K562 (cell line): ENCODE data around the gene CHST13. TPM values are rescaled to one million over a fixed set of nuclear protein-coding genes. Genes with fewer than 3 reads are reported as not detected.

Experiments
- C11orf30 ChIP-seq: fragments of 450-650 bp; IDR thresholded peaks from 2 replicates; pipeline ENCODE4 v1.6.1; 2016; ENCODE audit warnings: low read depth, mild to moderate bottlenecking
- CBX3 ChIP-seq, 2 experiments: IDR thresholded peaks; 1 replicate in 1 of 2; 2 replicates in 1 of 2; pipeline ENCODE4 v1.6.1; 2012; ENCODE audit warnings: inconsistent platforms in 2 of 2, low read length in 2 of 2, borderline replicate concordance in 1 of 2, control low read depth in 1 of 2
- DPF2 ChIP-seq: fragments of 450-650 bp; IDR thresholded peaks from 2 replicates; pipeline ENCODE4 v1.6.1; 2016
- EP300 ChIP-seq: IDR thresholded peaks from 2 replicates; pipeline ENCODE4 v1.6.1; 2012; ENCODE audit warnings: low read length, improper control_type of control experiment
- EP400 ChIP-seq: fragments of 450-650 bp; IDR thresholded peaks from 2 replicates; pipeline ENCODE4 v1.6.1; 2017; ENCODE audit warnings: antibody characterized with exemption, mild to moderate bottlenecking, moderate library complexity
- FOSL1 ChIP-seq: fragments of 200-800 bp; sonication (Bioruptor generic); conservative IDR thresholded peaks from 2 replicates; pipeline ENCODE4 v1.6.1; 2016; ENCODE audit warnings: missing genetic modification characterization, missing compliant biosample characterization
- FOXK2 ChIP-seq, 2 experiments: fragments of 450-650 bp; IDR thresholded peaks in 1 of 2; conservative IDR thresholded peaks in 1 of 2; 2 replicates each; pipeline ENCODE4 v1.6.1; 2016; ENCODE audit warnings: low read depth in 2 of 2, mild to moderate bottlenecking in 1 of 2
- JUND ChIP-seq, 2 experiments: IDR thresholded peaks; 2 replicates in 1 of 2; 3 replicates in 1 of 2; pipeline ENCODE4 v1.6.1; 2011; ENCODE audit warnings: borderline replicate concordance in 2 of 2, low read depth in 2 of 2, low read length in 2 of 2, improper control_type of control experiment in 1 of 2, missing biosample characterization in 1 of 2, missing genetic modification characterization in 1 of 2, missing genetic modification reagents in 1 of 2
- LEF1 ChIP-seq: fragments of 450-650 bp; IDR thresholded peaks from 2 replicates; pipeline ENCODE4 v1.6.1; 2016; ENCODE audit warnings: mild to moderate bottlenecking
- MAFG ChIP-seq: fragments of 450-650 bp; conservative IDR thresholded peaks from 2 replicates; pipeline ENCODE4 v1.6.1; 2016; ENCODE audit warnings: missing genetic modification characterization, missing compliant biosample characterization
- NFE2 ChIP-seq: IDR thresholded peaks from 2 replicates; pipeline ENCODE4 v1.6.1; 2014; ENCODE audit warnings: antibody characterized with exemption, low read depth
- SMARCC2 ChIP-seq: fragments of 450-650 bp; IDR thresholded peaks from 2 replicates; pipeline ENCODE4 v1.6.1; 2017; ENCODE audit warnings: antibody characterized with exemption, moderate library complexity, mild to moderate bottlenecking, low read depth
- SMARCE1 ChIP-seq: fragments of 450-650 bp; IDR thresholded peaks from 2 replicates; pipeline ENCODE4 v1.7.1; 2016; ENCODE audit warnings: mild to moderate bottlenecking
- SPI1 ChIP-seq: IDR thresholded peaks from 2 replicates; pipeline ENCODE4 v1.6.1; 2011; ENCODE audit warnings: low read depth, low read length, control low read depth, borderline replicate concordance
- TEAD1 ChIP-seq, 2 experiments: fragments of 450-650 bp in 1 of 2; sonication (generic) in 1 of 2; formaldehyde crosslinking; IDR thresholded peaks; 2 replicates each; pipeline versions ENCODE4 v1.4.0 to v1.8.0; 2020 to 2022; ENCODE audit warnings: mild to moderate bottlenecking in 2 of 2, missing genetic modification reagents in 1 of 2
- TRIM24 ChIP-seq, 2 experiments: fragments of 450-650 bp; IDR thresholded peaks; 2 replicates each; pipeline ENCODE4 v1.6.1; 2016
- ZNF143 ChIP-seq: sonication (generic); formaldehyde crosslinking; IDR thresholded peaks from 2 replicates; pipeline ENCODE4 v1.9.0; 2022; ENCODE audit warnings: mild to moderate bottlenecking, missing genetic modification reagents
- ZNF431 ChIP-seq: sonication (generic); formaldehyde crosslinking; IDR thresholded peaks from 2 replicates; pipeline ENCODE4 v1.8.0; 2022; ENCODE audit warnings: mild to moderate bottlenecking, missing genetic modification reagents
- ZNF589 ChIP-seq: fragments of 200-800 bp; sonication (Bioruptor generic); IDR thresholded peaks from 2 replicates; pipeline ENCODE4 v1.6.1; 2016; ENCODE audit warnings: low read depth, missing genetic modification characterization, missing compliant biosample characterization
- polyA plus RNA-seq, 8 experiments: library from polyadenylated mRNA; depleted of rRNA in 4 of 8; stranded (reverse) in 5 of 8; unstranded in 3 of 8; fragments of >200 nt; fragmentation: Nextera tagmentation in 2 of 8; fragmentation: Illumina TruSeq in 1 of 8; extraction: Ambion mirVana in 2 of 8; extraction: Trizol in 1 of 8; gene quantifications; 2 replicates each; pipeline versions ENCODE4 v1.2.1 to v1.2.3, GENCODE V29; 2011 to 2014; ENCODE audit warnings: inconsistent platforms in 1 of 8, missing spikeins in 1 of 8
- total RNA-seq, 7 experiments: library from RNA; depleted of rRNA in 6 of 7; stranded (reverse); fragments of >200 nt in 6 of 7; fragmentation: Illumina TruSeq in 2 of 7; extraction: Trizol in 2 of 7; gene quantifications; 2 replicates each; pipeline versions ENCODE4 v1.2.1 to v1.2.3, GENCODE V29; 2011 to 2021; ENCODE audit warnings: low replicate concordance in 1 of 7
- TF ChIP-seq, protein P1 (sequence below): fragments of 450-650 bp; IDR thresholded peaks from 2 replicates; pipeline ENCODE4 v1.6.1; 2017; ENCODE audit warnings: antibody characterized with exemption, mild to moderate bottlenecking
- TF ChIP-seq, protein P2 (sequence below), 2 experiments: fragments of 450-650 bp; conservative IDR thresholded peaks; 2 replicates each; pipeline ENCODE4 v1.6.1; 2017; ENCODE audit warnings: mild to moderate bottlenecking in 2 of 2, moderate library complexity in 2 of 2
- TF ChIP-seq, protein P3 (sequence below), 2 experiments: fragments of 450-650 bp in 1 of 2; sonication (generic) in 1 of 2; formaldehyde crosslinking in 1 of 2; IDR thresholded peaks in 1 of 2; conservative IDR thresholded peaks in 1 of 2; 2 replicates each; pipeline versions ENCODE4 v1.6.1 to v1.8.1; 2016 to 2023; ENCODE audit warnings: mild to moderate bottlenecking in 2 of 2, moderate library complexity in 2 of 2, inconsistent platforms in 1 of 2, missing genetic modification reagents in 1 of 2

The CHST13 gene
- total and polyA plus RNA-seq, 9 of the 15 experiments (the other 6 are each of a cell fraction or from before 2014, with no cell fraction given), result not detected

DNA sequence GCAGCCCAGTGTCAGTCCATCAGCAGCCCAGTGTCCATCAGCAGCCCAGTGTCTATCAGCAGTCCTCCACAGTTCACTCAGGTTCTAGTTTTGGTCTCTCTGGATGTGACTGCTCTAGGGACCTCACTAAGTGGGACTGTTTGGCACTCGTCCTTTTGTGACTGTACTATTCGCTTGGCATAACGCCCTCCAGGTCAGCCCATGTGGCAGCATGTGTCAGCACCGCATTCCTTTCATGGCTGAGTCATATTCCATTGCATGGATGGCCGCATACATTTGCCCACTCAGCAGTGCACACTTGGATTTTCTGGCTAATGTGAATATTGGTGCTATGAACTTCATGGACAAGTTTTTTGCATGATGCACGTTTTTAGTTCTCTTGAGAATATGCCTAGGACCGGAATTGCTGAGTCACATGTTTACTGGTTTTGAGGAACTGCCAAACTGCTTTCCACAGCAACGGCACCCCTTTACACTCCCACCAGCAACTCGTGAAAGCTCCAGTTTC lies 16.4 kb downstream of the CHST13 start (continued):
- TF ChIP-seq, protein P1, sequence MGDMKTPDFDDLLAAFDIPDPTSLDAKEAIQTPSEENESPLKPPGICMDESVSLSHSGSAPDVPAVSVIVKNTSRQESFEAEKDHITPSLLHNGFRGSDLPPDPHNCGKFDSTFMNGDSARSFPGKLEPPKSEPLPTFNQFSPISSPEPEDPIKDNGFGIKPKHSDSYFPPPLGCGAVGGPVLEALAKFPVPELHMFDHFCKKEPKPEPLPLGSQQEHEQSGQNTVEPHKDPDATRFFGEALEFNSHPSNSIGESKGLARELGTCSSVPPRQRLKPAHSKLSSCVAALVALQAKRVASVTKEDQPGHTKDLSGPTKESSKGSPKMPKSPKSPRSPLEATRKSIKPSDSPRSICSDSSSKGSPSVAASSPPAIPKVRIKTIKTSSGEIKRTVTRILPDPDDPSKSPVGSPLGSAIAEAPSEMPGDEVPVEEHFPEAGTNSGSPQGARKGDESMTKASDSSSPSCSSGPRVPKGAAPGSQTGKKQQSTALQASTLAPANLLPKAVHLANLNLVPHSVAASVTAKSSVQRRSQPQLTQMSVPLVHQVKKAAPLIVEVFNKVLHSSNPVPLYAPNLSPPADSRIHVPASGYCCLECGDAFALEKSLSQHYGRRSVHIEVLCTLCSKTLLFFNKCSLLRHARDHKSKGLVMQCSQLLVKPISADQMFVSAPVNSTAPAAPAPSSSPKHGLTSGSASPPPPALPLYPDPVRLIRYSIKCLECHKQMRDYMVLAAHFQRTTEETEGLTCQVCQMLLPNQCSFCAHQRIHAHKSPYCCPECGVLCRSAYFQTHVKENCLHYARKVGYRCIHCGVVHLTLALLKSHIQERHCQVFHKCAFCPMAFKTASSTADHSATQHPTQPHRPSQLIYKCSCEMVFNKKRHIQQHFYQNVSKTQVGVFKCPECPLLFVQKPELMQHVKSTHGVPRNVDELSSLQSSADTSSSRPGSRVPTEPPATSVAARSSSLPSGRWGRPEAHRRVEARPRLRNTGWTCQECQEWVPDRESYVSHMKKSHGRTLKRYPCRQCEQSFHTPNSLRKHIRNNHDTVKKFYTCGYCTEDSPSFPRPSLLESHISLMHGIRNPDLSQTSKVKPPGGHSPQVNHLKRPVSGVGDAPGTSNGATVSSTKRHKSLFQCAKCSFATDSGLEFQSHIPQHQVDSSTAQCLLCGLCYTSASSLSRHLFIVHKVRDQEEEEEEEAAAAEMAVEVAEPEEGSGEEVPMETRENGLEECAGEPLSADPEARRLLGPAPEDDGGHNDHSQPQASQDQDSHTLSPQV, result peak; percentile 83
- TF ChIP-seq TRIM24 (IDR thresholded peaks at IDR 0.05), result 0 out of 4 replicates have a peak, but pooled peaks of 1 of the 2 experiments have one; percentile 45
- TF ChIP-seq EP400, result peak; percentile 28; the same call in 1 of the 2 replicates
- TF ChIP-seq ZNF431, result peak; percentile 44; the same call in 1 of the 2 replicates
- TF ChIP-seq SMARCE1, result peak; percentile 52; the same call in 1 of the 2 replicates
- TF ChIP-seq SPI1, result peak; percentile 87
- TF ChIP-seq FOSL1 (tag), result peak; percentile 62
- TF ChIP-seq, protein P2, sequence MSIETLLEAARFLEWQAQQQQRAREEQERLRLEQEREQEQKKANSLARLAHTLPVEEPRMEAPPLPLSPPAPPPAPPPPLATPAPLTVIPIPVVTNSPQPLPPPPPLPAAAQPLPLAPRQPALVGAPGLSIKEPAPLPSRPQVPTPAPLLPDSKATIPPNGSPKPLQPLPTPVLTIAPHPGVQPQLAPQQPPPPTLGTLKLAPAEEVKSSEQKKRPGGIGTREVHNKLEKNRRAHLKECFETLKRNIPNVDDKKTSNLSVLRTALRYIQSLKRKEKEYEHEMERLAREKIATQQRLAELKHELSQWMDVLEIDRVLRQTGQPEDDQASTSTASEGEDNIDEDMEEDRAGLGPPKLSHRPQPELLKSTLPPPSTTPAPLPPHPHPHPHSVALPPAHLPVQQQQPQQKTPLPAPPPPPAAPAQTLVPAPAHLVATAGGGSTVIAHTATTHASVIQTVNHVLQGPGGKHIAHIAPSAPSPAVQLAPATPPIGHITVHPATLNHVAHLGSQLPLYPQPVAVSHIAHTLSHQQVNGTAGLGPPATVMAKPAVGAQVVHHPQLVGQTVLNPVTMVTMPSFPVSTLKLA (conservative IDR thresholded peaks at IDR 0.05), result 0 out of 4 replicates have a peak, but pooled peaks of 1 of the 2 experiments have one; percentile 19
- peak; percentile 22 to 23; a peak in 1 of 4 replicates for TF ChIP-seq FOXK2 (conservative IDR thresholded peaks at IDR 0.05 in 1 of 2, IDR thresholded peaks at IDR 0.05 in 1 of 2; ENCODE audit: low read depth in 2 of 2)
- TF ChIP-seq DPF2, result peak; percentile 59; the same call in 1 of the 2 replicates
- 0 out of 2 replicates have a peak, but pooled peaks have one; percentile 9 for TF ChIP-seq JUND (IDR thresholded peaks at IDR 0.05; ENCODE audit: borderline replicate concordance, low read depth, low read length)
- TF ChIP-seq JUND (tag; IDR thresholded peaks at IDR 0.05; ENCODE audit: borderline replicate concordance, low read depth, low read length), result peak; percentile 74; the same call in 1 of the 3 replicates
- TF ChIP-seq MAFG (tag), result peak; percentile 98
- TF ChIP-seq TEAD1 (CRISPR knock-in tag; IDR thresholded peaks at IDR 0.05), result 0 out of 4 replicates have a peak, but pooled peaks of 1 of the 2 experiments have one; percentile 23
- peak; percentile 75 for TF ChIP-seq EP300
- peak; percentile 97 for TF ChIP-seq C11orf30
- 0 out of 2 replicates have a peak, but pooled peaks have one; percentile 29 for TF ChIP-seq SMARCC2
- TF ChIP-seq NFE2, result peak; percentile 89
- TF ChIP-seq, protein P3, sequence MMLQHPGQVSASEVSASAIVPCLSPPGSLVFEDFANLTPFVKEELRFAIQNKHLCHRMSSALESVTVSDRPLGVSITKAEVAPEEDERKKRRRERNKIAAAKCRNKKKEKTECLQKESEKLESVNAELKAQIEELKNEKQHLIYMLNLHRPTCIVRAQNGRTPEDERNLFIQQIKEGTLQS (IDR thresholded peaks at IDR 0.05), result peak; percentile 44
- TF ChIP-seq, protein P3 (CRISPR knock-in tag; conservative IDR thresholded peaks at IDR 0.05), result no peak
- peak in 1 of 2 experiments; percentile 75; a peak in 1 of 3 replicates for TF ChIP-seq CBX3 (IDR thresholded peaks at IDR 0.05; ENCODE audit: borderline replicate concordance in 1 of 2, low read length in 2 of 2)
- no peak for TF ChIP-seq ZNF589 (CRISPR knock-in tag)
- peak; percentile 46; the same call in 1 of the 2 replicates for TF ChIP-seq LEF1
- TF ChIP-seq ZNF143 (CRISPR knock-in tag), result no peak
